HG02938 (cell line): Measurements from ENCODE around the gene PLEKHN1.
"Not testable (repeated sequence)": the region's sequence is repeated elsewhere in the genome, so short reads cannot be mapped to it uniquely, and the experiment has no call there.

Experiments used
- ATAC-seq: cut with Tn5 transposase; IDR thresholded peaks from one replicate; pipeline ENCODE4 v1.9.1; 2021; ENCODE audit warnings: mild to moderate bottlenecking, moderate library complexity; ENCODE audit not compliant: unreplicated experiment

The PLEKHN1 gene

DNA sequence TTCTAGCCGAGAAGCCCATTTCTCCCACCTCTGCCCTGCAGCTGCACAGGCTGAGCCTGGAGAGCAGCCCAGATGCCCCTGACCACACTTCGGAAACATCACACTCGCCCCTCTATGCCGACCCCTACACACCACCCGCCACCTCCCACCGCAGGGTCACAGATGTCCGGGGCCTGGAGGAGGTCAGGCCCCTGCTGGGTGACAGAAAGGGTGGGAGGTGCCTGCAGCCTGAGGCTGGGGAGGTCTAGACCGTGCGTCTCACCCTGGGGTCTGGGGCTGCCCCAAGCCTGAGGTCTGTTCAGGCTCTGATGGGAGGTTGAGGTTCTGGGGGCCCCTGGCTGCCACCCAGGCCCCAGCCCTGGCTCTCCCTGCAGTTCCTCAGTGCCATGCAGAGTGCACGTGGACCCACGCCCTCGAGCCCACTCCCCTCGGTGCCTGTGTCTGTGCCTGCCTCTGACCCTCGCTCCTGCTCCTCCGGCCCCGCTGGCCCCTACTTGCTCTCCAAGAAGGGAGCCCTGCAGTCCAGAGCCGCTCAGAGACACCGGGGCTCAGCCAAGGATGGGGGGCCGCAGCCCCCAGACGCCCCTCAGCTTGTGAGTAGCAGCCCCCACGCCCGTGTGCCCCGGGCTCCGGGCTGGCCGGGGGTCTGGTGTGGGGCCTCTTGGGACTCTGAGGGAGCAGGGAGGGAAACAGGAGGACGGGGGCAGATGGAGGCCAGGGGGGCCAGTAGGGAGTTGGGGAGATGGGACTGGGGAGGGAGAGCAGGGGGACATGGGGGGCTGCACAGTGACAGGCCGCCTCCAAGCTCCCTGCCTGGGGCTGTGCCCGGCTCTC is 7.4 kb downstream of the PLEKHN1 start:
- no peak for ATAC-seq

DNA sequence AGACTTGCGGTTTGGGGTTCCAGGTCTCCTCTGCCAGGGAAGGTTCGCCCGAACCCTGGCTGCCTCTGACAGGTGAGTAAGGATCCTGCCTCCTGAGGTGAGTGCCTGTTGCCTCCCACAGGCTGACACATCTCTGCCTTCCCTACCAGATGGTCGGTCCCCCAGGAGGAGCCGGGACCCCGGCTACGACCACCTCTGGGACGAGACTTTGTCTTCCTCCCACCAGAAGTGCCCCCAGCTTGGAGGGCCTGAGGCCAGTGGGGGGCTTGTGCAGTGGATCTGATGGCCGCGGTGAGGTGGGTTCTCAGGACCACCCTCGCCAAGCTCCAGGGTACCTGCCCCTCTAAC is 8.0 kb downstream of the PLEKHN1 start:
- ATAC-seq, result no peak

DNA sequence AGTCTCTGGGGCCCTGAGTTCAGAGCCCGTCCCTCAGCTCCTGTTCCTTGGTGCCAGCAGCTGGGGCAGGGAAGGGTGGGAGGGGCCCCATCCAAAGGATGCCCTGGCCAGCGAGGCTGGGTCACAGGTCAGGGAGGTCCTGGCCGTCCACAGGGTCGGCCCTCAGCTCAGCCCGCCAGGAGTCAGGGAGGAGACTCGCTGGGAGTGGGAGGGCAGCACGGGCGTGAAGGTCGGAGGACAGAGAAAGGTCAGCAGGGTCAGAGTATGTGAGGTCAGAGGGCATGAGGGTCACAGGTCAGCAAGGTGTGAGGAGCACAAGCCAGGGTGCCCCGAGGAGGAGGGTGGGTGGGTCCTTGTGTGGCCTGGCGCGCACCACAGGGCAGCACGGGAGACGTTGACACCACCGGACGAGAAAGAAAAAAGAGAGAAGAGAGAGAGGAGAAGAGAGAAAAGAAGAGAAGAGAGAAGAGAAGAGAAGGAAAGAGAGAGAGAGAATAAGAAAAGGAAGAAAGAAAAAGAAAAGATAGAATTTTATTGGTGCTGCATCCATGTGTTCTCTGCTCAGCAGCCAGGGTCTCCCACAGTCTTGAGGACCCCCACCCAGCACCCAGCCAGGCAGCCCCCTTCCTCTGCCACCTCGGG is 8.5 kb downstream of the PLEKHN1 start:
- no peak for ATAC-seq

DNA sequence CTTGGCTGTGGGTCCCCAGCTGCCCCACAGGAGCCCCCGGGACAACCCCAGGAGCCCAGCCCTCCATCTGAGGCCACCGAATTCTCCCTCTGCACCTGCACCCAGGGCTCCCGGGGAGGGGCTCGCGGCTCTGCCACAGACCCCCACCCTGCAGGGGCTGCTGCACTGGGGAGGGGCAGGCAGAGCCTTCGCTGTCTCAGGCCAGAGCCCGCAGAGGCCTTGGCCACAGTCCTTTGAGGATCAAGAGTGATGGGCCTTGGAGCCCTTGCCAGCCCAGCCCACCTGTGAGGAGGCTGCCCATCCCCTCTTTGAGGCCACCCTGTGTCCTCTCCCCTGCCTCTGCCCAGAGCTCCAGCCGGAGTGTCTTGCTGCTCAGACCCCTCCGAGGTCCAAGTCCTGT is 9.1 kb downstream of the PLEKHN1 start:
- no peak for ATAC-seq

DNA sequence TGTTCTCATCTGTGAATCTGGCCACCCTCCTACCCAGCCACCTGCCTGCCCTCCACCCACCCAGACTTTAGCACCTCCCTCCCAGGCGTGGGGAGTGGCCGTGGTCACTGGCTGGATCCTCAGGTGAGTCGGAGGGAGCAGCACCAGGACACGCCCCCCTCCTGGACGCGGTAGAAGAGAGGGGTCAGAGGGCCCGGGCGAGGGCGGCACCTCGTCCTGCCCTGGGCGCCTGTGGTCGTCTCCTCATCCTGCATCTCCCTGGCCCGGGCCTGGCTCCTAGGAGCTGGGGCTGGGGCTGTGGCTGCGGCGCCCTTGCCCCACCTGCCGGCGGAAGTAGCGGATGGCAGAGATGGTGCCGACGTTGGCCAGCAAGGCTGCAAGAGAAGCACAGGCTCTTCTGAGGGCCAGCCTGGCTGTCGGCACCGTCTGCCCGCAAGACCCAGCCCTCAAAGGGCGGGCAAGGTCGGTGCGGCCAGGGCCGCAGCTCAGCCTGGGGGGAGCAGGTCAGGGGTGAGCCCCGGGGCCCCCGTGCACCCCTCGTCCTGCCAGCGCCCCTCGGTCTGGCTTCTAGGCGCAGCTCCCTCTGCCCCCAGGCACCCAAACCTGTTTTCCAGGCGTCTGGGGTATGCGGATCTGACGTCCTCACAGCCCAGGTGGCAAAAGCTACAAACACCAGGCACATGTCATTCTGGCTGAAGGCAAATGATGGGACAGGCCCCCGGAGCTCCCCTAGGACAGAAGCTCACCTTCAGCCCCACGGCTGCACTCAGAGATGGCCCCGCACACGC is 9.8 kb downstream of the PLEKHN1 start:
- no peak for ATAC-seq

DNA sequence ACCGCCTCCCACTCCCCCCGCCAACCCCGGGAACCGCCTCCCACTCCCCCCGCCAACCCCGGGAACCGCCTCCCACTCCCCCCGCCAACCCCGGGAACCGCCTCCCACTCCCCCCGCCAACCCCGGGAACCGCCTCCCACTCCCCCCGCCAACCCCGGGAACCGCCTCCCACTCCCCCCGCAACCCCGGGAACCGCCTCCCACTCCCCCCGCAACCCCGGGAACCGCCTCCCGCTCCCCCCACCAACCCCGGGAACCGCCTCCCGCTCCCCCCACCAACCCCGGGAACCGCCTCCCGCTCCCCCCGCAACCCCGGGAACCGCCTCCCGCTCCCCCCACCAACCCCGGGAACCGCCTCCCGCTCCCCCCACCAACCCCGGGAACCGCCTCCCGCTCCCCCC is 10.5 kb downstream of the PLEKHN1 start:
- ATAC-seq, result not testable (repeated sequence)

DNA sequence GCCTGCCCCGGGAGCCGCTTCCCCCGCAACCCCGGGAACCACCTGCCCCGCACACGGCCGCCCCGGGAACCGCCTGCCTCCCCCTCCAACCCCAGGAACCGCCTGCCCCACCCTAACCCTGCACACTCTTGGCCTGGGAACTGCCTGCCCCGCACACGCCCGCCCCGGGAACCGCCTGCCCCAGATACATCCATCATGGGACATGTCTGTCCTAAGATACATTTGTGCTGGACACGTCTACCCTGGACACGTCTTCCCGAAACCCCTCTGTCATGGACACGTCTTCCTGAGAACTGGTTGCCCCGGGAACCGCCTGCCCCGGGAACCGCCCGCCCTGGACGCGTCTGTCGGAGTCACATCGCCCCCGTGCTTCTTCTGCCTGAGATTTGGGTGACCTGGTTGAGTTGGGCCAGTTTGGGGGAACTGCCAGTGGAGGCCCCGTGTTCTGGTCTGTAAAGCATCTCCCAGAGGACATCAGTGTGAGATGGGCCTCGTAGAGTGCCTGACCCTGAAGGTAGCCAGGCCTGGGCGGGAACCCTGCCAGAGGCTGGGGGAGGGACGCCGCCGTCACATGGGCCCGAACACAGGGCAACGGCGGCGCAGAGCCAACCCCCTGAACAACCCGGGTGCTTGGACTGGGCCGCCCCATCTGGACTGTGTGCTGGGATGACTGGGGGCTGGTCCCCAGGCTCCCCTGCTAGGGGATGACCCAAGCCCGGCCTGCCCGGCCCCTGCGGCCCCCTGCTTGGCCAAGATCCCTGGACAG is 12.0 kb downstream of the PLEKHN1 start:
- no peak for ATAC-seq

DNA sequence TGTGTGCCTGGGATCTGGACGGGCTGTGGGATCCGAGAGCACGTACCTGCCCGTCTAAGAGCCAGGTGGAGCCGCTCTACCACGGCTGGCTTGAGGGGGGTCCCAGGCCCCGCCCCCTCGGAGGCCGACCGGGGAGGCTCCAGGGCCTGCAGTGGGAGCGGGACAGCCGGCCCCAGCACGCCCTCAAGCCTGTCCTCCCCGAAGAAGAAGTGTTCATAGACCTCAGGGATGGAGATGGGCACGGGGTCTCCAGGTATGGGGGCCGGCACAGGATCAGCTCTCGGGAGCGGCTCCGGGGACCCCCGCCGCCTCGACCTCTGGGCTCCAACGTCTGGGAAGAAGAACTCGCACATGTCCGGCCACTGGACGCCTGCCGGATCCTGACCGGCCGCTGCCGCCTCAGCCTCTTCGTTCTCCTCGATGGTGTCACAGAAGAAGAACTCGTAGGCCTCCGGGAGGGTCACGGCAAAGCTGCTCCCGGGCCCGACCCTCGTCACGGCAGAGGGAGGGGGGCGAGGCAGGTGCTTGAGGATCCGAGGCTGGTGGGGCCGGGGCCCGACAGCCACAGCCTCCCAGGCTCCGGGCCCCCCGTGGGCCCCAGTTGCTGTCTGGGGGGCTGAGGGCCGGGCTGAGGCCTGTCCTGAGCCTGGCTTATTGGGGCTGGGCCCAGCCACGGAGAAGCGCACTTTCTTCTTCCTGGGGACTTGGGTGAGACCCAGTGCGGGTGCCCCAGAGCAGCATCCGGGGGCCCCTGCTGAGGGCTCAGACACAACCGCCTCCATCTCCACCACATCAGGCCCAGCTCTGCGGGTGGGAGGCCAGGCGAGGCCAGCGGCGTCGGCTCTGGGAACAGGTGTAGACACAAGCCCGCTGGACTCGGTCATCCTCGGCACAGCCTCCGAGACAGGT is 12.8 kb downstream of the PLEKHN1 start:
- ATAC-seq, result no peak

DNA sequence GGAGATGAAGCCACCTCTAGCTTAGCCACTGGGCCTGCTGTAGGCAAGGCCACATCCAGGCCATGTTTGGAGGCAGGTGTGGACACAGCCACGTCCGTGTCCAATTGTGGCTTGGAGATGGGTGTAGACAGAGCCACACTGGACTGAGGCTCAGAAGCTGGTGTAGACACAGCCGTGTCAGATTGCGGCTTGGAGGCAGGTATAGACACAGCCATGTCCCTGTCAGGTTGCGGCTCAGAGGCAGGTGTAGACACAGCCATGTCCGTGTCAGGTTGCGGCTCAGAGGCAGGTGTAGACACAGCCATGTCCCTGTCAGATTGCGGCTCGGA is 13.4 kb downstream of the PLEKHN1 start:
- ATAC-seq, result no peak

DNA sequence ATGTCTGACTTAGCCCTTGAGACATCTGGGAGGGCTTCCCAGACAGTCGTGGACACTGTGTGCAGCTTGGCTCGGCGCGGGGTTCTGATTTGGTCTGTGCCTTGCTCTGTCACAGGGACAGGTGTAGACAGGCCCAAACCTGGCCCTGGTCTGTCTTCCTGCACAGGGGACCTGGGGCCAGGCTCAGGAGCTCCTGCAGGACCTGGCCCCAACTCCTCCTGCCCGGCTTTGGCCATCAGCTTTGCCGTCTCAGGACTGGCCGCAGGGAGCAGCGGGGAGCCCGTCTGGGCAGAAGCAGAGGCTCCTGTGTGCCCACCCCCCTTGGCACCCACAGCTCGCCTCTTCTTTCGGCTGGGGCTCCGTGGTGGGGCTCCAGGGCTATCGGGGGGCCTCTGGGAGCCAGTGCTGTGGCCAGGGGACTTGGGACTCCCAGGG is 13.9 kb downstream of the PLEKHN1 start:
- ATAC-seq, result no peak

DNA sequence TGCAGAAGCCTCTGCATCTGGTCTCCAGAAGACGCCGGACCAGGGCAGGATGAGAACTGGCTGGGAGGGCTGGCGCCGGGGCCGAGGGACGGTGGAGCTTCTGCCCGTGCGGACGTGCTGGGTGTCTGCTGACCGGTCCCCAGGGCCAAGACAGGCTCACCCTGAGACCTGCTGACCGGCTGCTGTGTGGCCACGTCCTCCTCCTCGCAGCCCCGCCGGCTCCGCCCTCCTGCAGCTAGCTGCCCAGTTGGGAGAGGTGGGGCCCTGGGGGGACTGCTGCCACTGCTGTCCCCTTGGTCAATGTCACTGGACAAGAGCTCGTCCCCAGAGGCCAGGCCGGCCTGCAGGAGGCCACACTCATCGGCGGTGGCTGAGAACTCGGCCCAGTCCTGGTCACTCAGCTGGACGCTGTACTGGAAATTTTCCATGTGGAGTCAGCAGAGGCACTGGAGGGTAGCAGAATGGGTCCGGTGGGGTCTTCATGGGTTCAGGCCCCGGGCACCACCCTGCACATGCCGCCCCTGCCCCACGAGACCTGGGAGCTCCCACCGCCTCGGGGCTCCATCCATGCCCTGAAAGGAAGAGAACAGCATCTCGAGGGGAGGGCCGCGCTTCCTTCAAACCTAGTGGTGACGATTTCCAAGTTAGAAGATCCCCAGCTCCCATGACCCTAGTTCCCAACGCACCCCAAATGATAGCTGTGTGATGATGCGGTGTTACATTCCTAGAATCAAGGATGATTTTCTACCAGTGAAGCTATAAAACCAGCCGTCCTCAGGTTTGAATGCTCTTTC is 14.5 kb downstream of the PLEKHN1 start:
- ATAC-seq, result no peak

DNA sequence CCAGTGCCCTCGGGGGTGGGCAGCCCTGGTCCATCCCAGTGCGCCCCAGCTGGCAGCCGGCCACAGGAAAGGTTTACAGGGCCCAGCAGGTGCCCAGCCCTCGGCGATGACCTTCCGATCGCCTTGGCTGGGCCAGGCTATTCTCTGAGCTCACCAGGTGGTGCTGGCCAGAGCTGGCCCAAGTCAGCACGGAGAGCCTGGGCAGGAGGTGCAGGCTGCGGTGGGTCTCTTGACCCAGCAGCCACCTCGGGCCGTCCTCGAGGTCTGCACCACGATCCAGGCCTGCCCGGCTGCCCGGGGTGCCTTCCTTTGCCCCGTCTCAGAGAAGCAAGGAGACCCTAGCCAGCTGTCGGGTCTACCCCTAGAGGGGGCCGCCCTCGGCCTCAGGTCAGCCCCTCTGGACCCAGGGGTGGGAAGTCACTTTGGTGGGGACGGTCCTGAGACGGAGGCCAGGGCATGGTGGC is 15.2 kb downstream of the PLEKHN1 start:
- ATAC-seq, result no peak

DNA sequence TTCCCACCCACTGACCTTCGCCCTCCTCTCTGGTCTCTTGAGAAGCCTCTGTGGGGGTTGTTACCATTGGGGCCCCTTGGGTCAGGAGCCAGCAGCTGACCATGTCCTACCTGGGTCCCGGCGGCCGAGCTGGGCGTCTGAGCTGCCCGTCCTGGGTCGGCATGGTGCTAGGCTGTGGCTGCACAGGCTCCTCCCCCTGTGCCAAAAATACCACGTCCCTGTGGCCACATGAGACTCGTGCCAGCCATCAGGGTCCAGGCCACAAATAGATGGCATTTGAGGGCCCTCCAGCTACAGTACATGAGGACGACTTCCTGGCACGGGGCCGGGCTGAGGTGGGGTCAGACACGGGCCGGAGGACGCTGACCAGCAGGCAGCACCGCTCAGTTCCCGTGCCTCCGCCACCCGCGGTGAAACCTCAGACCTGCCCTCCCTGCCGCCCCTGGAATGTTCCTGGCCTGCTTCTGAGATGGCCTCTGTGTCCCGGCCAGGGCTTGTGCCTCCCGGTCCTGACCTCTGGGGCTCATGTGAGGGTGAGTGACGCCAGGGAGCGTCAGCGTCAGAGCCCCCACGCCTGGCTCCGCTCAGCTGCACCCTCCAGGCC is 15.8 kb downstream of the PLEKHN1 start, which contains the start of gene PERM1:
TSS of gene PERM1 (minus strand) at position 139 of the 604 bp plus-strand sequence. CDS start 1,064 bp downstream, outside the sequence.
- no peak for ATAC-seq

DNA sequence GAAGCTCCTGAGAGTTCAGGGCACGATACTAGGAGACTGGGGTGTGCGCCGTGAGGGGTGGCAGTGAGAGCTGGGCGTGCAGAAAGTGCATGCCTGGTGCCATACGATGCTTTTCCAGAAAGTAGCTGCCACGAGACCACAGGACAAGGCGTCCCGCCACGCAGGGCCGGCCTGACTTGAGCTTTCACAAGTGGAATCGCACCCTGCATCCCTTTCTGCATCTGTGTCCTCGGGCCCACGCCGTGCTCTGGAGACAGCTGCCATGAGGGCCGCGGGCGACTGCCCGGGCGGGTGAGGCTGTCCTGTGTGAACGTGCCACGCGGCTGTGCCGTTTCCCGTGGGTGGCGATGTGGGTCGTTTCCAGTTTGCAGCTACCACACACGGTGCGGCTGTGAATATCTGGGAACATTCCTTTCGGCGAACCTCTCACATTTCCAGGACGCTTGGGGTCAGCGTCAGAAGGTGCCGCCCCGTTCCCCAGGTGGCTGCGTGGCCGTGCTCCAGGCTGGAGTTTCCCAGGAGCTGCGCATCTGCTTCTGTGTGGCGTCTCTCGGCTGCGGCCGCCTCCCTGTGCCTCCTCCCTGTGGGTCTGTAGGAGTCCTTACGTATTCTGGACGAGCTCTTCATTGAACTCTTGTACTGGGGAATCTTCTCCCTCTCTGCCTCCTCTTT is 16.6 kb downstream of the PLEKHN1 start:
- ATAC-seq, result no peak

DNA sequence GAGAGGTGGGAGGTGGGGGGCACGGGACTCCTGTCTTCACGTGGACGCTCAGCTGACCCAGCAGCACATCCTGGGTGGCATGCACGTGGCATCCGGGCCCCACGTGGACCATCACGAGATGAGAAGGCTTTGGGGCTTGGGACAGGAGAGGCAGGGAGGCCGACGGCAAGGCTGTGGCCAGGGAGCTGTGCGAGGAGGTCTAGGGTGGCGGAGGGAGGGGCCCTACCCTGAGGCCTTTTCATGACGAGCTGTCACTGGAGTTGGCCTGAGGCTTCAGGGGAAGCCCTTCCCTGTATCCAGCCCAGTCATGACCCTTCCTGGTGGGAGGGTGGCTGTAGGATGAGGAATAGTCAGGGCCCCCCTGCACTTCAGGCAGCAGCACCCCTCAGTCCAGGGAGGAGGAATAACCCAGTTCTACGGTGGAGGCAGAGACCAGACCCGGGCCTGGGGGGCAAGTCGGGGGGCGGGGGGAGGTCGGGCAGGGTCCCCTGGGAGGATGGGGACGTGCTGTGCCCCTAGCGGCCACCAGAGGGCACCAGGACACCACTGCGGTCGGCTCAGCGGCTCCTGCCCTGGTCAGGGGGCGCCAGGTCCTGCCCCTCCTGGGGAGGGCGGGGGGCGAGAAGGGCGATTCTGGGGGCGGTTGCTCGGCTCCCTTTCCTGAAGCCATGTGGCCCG is 17.7 kb downstream of the PLEKHN1 start:
- ATAC-seq, result no peak

DNA sequence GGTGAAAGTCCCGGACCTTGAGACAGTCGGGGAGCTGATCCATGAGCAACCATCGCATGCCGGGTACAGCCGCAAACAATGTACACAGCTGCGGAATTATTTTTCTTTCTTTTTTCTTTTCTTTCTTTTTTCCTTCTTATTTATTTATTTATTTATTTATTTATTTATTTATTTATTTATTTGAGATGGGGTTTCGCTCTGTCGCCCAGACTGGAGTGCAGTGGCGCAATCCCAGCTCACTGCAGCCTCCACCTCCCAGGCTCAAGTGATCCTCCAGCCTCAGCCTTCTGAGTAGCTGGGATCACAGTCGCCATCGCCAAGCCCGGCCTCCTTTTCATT is 18.2 kb downstream of the PLEKHN1 start:
- no peak for ATAC-seq

DNA sequence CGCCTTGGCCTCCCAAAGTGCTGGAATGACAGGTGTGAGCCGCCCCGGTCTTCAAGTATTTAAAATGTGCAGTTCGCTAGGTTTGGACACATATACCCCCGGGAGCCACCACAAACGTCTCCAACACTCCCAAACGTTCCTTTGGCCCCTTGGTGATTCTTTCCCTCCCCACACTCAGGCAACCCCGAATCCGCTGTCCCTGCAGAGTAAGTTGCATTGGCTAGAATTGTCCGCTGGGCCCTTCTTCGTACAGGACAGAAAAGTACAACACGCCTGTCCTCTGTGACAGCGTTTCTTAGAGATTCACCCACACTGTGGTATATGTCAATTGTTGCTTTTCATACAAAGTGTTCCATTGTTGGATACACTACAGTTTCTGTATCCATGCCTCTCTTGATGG is 18.8 kb downstream of the PLEKHN1 start:
- ATAC-seq, result no peak

DNA sequence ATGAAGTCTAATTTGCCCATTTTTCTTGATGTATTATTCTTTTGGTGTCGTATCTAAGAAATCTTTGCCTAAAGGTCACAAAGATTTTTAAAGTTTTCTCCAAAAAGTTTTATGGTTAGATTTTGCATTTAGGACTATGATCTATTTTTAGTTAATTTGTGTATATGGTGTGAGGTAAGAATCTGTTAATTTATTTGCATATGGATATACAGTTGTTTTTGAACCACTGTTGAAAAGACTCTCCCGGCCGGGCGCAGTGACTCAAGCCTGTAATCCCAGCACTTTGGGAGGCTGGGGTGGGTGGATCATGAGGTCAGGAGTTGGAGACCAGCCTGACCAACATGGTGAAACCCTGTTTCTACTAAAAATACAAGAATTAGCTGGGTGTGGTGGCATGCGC is 21.8 kb downstream of the PLEKHN1 start:
- not testable (repeated sequence) for ATAC-seq
